T-cell (primary cell): ENCODE measurements around the gene CDK5RAP2. TPM values are rescaled to one million over a fixed set of nuclear protein-coding genes. Genes with fewer than 3 reads are reported as not detected.
"Not testable (repeated sequence)": the region's sequence is repeated elsewhere in the genome, so short reads cannot be mapped to it uniquely, and the experiment has no call there.

Source experiments
- ATAC-seq, 4 experiments: fragments of 200-7000 bp in 3 of 4; fragments of 150-1000 bp in 1 of 4; cut with Tn5 transposase; replicated peaks in 1 of 4; 1 replicate in 3 of 4; 2 replicates in 1 of 4; pipeline ENCODE4 v1.10.0; 2021; ENCODE audit warnings: moderate library complexity in 3 of 4, mild to moderate bottlenecking in 2 of 4, moderate number of reproducible peaks in 1 of 4
- CTCF ChIA-PET, 2 donors: fragments of 300-600 bp; sonication (Branson Sonifier 250); formaldehyde crosslinking; loops; one replicate each; lab custom pipeline; 2022; ENCODE audit warnings: antibody characterized with exemption in 2 of 2; lab: Charles Lee
- POLR2A ChIA-PET, 2 donors: fragments of 300-600 bp; sonication (Branson Sonifier 250); formaldehyde crosslinking; loops; one replicate each; lab custom pipeline; 2022; ENCODE audit warnings: antibody characterized with exemption in 2 of 2; lab: Charles Lee
- DNase-seq, 35 experiments: peaks; one replicate each; pipeline versions ENCODE4 v3.0.0 to v3.0.0-alpha.2; 2013 to 2023
- H3K27ac ChIP-seq: one replicate; pipeline ENCODE4 v1.5.1; 2013; ENCODE audit warnings: low read length
- H3K27me3 ChIP-seq, 2 experiments: replicated peaks in 1 of 2; 1 replicate in 1 of 2; 2 replicates in 1 of 2; pipeline versions ENCODE4 v1.6.1 to v1.7.0; 2013; ENCODE audit warnings: low read length in 1 of 2, mixed read lengths in 1 of 2; ENCODE audit not compliant: control insufficient read depth in 2 of 2, insufficient read depth in 2 of 2; ENCODE audit errors: extremely low read depth in 1 of 2
- H3K36me3 ChIP-seq, 2 donors: 1 replicate in 1 of 2; 2 replicates in 1 of 2; pipeline versions ENCODE4 v1.6.1 to v1.7.0; 2013; ENCODE audit warnings: low read length in 1 of 2; ENCODE audit not compliant: control insufficient read depth in 2 of 2, insufficient read depth in 1 of 2; ENCODE audit errors: extremely low read depth in 1 of 2
- H3K4me1 ChIP-seq, 2 experiments: 1 replicate in 1 of 2; 2 replicates in 1 of 2; pipeline versions ENCODE4 v1.6.1 to v1.7.0; 2013; ENCODE audit warnings: low read length in 2 of 2, mixed read lengths in 1 of 2; ENCODE audit not compliant: insufficient read depth in 2 of 2, control insufficient read depth in 1 of 2; ENCODE audit errors: extremely low read depth in 1 of 2
- H3K4me3 ChIP-seq, 2 donors: 1 replicate in 1 of 2; 2 replicates in 1 of 2; pipeline versions ENCODE4 v1.5.1 to v1.7.0; 2013; ENCODE audit warnings: mild to moderate bottlenecking in 2 of 2, low read length in 1 of 2, moderate library complexity in 1 of 2; ENCODE audit not compliant: control insufficient read depth in 1 of 2; ENCODE audit errors: extremely low read depth in 1 of 2
- H3K9me3 ChIP-seq: 2 replicates; pipeline ENCODE4 v1.7.0; 2013
- H3K27ac Mint-ChIP-seq, 2 donors: one replicate each; pipeline ENCODE4 v1.8.0; 2020 to 2021; ENCODE audit warnings: mild to moderate bottlenecking in 2 of 2, mixed read lengths in 2 of 2
- H3K27me3 Mint-ChIP-seq, 2 donors: one replicate each; pipeline ENCODE4 v1.8.0; 2021 to 2022; ENCODE audit warnings: mixed read lengths in 2 of 2
- H3K36me3 Mint-ChIP-seq: one replicate; pipeline ENCODE4 v1.8.0; 2021; ENCODE audit warnings: mixed read lengths
- H3K4me1 Mint-ChIP-seq, 3 donors: one replicate each; pipeline ENCODE4 v1.8.0; 2020 to 2022; ENCODE audit warnings: mixed read lengths in 3 of 3, mild to moderate bottlenecking in 1 of 3
- H3K4me3 Mint-ChIP-seq, 3 donors: one replicate each; pipeline ENCODE4 v1.8.0; 2020 to 2022; ENCODE audit warnings: mild to moderate bottlenecking in 3 of 3, mixed read lengths in 3 of 3, moderate library complexity in 3 of 3
- H3K9me3 Mint-ChIP-seq, 3 donors: one replicate each; pipeline ENCODE4 v1.8.0; 2020 to 2022; ENCODE audit warnings: mixed read lengths in 3 of 3
- WGBS: methylation state at CpG from one replicate; pipeline ENCODE4 v1.1.5; 2013; ENCODE audit warnings: missing lambda C conversion rate; ENCODE audit not compliant: insufficient coverage; 5-methylcytosine and 5-hydroxymethylcytosine counted together
- total RNA-seq, 35 experiments: library from RNA in 6 of 35; stranded (reverse) in 6 of 35; fragments of 120-200 nt in 1 of 35; gene quantifications; one replicate each; pipeline versions ENCODE4 v1.2.1 to v1.2.4 and lab custom pipeline; 2013 to 2026

CDK5RAP2 gene
- total RNA-seq, 5 donors from 2014 or later (not counting 1 experiment from before 2014, with no cell fraction given), result 66.3 to 79.8 (median 73.9) TPM

GRCh38 chr9:120505186-120505585 lies 74.8 kb downstream of the CDK5RAP2 start:
- DNase-seq (no peak), ATAC-seq (no peak)
- H3K27ac ChIP-seq, result no peak overlapping the region
- H3K9me3 ChIP-seq, result peaks cover 2% of the 10 kb centered on the region
- POLR2A ChIA-PET, result no interaction called here
- peaks cover 0 to 18% (median 6%) of the 10 kb centered on the region in 3 donors for H3K4me1 Mint-ChIP-seq
- H3K27ac Mint-ChIP-seq, result no peak overlapping the region
- H3K27me3 Mint-ChIP-seq, result no peaks in the 10 kb centered on the region
- no peak overlapping the region for H3K4me3 ChIP-seq
- H3K4me1 ChIP-seq, result no peaks in the 10 kb centered on the region
- H3K9me3 Mint-ChIP-seq, result peaks cover 0 to 13% (median 0%) of the 10 kb centered on the region in 3 donors
- peaks cover 89% of the 10 kb centered on the region for H3K36me3 Mint-ChIP-seq
- no CpG with 5 or more reads among the region's 4 CpGs for WGBS
- CTCF ChIA-PET, result no interaction called here
- no peak overlapping the region for H3K4me3 Mint-ChIP-seq
- peaks cover 13 to 43% of the 10 kb centered on the region in 2 donors for H3K36me3 ChIP-seq
- no peaks in the 10 kb centered on the region for H3K27me3 ChIP-seq

DNA sequence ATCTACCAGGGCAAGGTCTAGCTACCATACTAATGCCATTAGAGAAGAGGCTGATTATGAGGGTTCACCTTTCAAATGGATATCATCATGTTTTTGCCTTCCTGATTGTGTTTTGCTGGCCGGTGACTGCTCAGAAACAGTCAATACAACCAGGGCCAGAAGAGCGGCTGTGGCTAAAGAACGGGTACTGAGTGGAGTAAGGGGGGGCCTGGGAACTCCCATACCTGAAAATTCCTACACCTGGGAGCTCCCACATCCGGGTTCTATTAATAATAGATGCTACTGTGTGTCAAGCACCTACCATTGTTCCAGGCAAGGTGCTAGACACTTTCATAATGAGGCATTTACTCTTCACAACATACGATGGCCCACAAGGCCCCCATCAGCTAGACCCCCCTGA lies 79.2 kb downstream of the CDK5RAP2 start:
- H3K36me3 Mint-ChIP-seq, result peaks cover 70% of the 10 kb centered on the region
- Histone ChIP-seq H3K27me3 (no peaks in the 10 kb centered on the region), H3K4me1 (no peaks in the 10 kb centered on the region), H3K36me3 (peaks cover 7 to 24% of the 10 kb centered on the region in 2 donors), H3K27ac (no peak overlapping the region), H3K4me3 (no peak overlapping the region), H3K9me3 (no peaks in the 10 kb centered on the region)
- H3K9me3 Mint-ChIP-seq, result no peaks in the 10 kb centered on the region
- CTCF ChIA-PET, result no interaction called here
- H3K27ac Mint-ChIP-seq, result no peak overlapping the region
- DNase-seq, result no peak
- no peaks in the 10 kb centered on the region for H3K27me3 Mint-ChIP-seq
- no peak overlapping the region for H3K4me3 Mint-ChIP-seq
- WGBS, result 77% methylated on average over 2 of the region's 5 CpGs
- H3K4me1 Mint-ChIP-seq, result peaks cover 0 to 18% (median 6%) of the 10 kb centered on the region in 3 donors
- no peak for ATAC-seq
- POLR2A ChIA-PET, result no interaction called here

GRCh38 chr9:120497865-120498264 lies 82.1 kb downstream of the CDK5RAP2 start:
- H3K9me3 ChIP-seq, H3K4me1 ChIP-seq, H3K36me3 ChIP-seq, H3K27me3 ChIP-seq, POLR2A ChIA-PET, H3K27ac ChIP-seq, DNase-seq, H3K4me3 Mint-ChIP-seq, H3K27ac Mint-ChIP-seq, H3K4me3 ChIP-seq, CTCF ChIA-PET, H3K9me3 Mint-ChIP-seq, ATAC-seq, H3K27me3 Mint-ChIP-seq: not testable (repeated sequence)
- Mint-ChIP-seq H3K4me1 (peaks cover 2 to 22% (median 2%) of the 10 kb centered on the region in 3 donors), H3K36me3 (peaks cover 54% of the 10 kb centered on the region)
- 95% methylated on average over 4 of the region's 5 CpGs for WGBS

DNA sequence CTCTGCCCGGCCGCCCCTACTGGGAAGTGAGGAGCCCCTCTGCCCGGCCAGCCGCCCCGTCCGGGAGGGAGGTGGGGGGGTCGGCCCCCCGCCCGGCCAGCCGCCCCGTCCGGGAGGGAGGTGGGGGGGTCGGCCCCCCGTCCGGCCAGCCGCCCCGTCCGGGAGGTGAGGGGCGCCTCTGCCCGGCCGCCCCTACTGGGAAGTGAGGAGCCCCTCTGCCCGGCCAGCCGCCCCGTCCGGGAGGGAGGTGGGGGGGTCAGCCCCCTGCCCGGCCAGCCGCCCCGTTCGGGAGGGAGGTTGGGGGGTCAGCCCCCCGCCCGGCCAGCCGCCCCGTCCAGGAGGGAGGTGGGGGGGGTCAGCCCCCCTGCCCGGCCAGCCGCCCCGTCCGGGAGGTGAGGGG lies 83.5 kb downstream of the CDK5RAP2 start:
- peaks cover 2 to 18% (median 2%) of the 10 kb centered on the region in 3 donors for H3K4me1 Mint-ChIP-seq
- peaks cover 41% of the 10 kb centered on the region for H3K36me3 Mint-ChIP-seq
- H3K27ac ChIP-seq, H3K4me3 ChIP-seq, H3K27ac Mint-ChIP-seq, CTCF ChIA-PET, DNase-seq, H3K9me3 Mint-ChIP-seq, H3K36me3 ChIP-seq, H3K4me3 Mint-ChIP-seq, POLR2A ChIA-PET, H3K27me3 ChIP-seq, H3K27me3 Mint-ChIP-seq, ATAC-seq, H3K4me1 ChIP-seq, H3K9me3 ChIP-seq: not testable (repeated sequence)
- no CpG with 5 or more reads among the region's 37 CpGs for WGBS

GRCh38 chr9:120490888-120491595 lies 88.9 kb downstream of the CDK5RAP2 start:
- Mint-ChIP-seq H3K4me1 (peaks cover 2 to 12% (median 2%) of the 10 kb centered on the region in 3 donors), H3K36me3 (peaks cover 63% of the 10 kb centered on the region), H3K4me3 (no peak overlapping the region), H3K27ac (peak overlapping the region in 1 of 2 donors; percentile 4), H3K9me3 (peaks cover 0 to 4% (median 3%) of the 10 kb centered on the region in 3 donors), H3K27me3 (no peaks in the 10 kb centered on the region)
- 100% methylated on average over 1 of the region's 5 CpGs for WGBS
- H3K4me3 ChIP-seq, result no peak overlapping the region
- peaks cover 2 to 43% of the 10 kb centered on the region in 2 donors for H3K36me3 ChIP-seq
- ATAC-seq (no peak), DNase-seq (no peak)
- POLR2A ChIA-PET, result no interaction called here
- CTCF ChIA-PET, result no interaction called here
- H3K27ac ChIP-seq, result no peak overlapping the region
- no peaks in the 10 kb centered on the region for H3K27me3 ChIP-seq
- H3K4me1 ChIP-seq, result no peaks in the 10 kb centered on the region
- H3K9me3 ChIP-seq, result no peaks in the 10 kb centered on the region

DNA sequence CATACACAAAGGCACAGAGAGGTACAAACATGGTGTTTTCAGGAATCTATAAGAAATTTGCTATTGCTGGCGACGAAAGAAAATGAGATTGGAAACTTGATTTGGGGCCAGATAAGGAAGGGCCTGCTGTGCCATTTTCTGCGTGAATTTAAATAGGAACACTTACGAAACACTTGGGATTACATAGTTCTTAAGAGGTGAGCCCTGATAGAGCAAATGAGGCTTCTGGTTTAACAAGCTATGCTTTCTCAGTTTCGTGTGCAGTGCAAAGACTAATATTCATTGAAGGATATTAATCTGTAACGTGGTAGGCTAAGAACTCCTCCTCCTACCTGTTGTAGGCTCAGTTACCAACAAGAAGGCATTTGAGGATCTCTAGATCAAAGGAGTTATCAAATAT lies 93.1 kb downstream of the CDK5RAP2 start:
- DNase-seq (no peak), ATAC-seq (no peak)
- ChIA-PET CTCF (no interaction called here), POLR2A (no interaction called here)
- H3K4me1 ChIP-seq, result no peaks in the 10 kb centered on the region
- no peaks in the 10 kb centered on the region for H3K9me3 Mint-ChIP-seq
- H3K4me3 ChIP-seq, result no peak overlapping the region
- H3K36me3 Mint-ChIP-seq, result peaks cover 78% of the 10 kb centered on the region
- no peaks in the 10 kb centered on the region for H3K27me3 Mint-ChIP-seq
- H3K27ac ChIP-seq, result no peak overlapping the region
- H3K27ac Mint-ChIP-seq, result no peak overlapping the region
- 84% methylated on average over 4 of the region's 6 CpGs for WGBS
- no peak overlapping the region for H3K4me3 Mint-ChIP-seq
- no peaks in the 10 kb centered on the region for H3K4me1 Mint-ChIP-seq
- no peaks in the 10 kb centered on the region for H3K9me3 ChIP-seq
- no peaks in the 10 kb centered on the region for H3K27me3 ChIP-seq
- peaks cover 18 to 67% of the 10 kb centered on the region in 2 donors for H3K36me3 ChIP-seq
